ENCODE data around the gene TULP4. TPM values are rescaled to one million over a fixed set of nuclear protein-coding genes. Genes with fewer than 3 reads are reported as not detected.

The TULP4 gene
- total and polyA plus RNA-seq, 2 of the 8 experiments (the other 6 are each of a cell fraction or from before 2014, with no cell fraction given) = 7.7 to 51.6 TPM

DNA sequence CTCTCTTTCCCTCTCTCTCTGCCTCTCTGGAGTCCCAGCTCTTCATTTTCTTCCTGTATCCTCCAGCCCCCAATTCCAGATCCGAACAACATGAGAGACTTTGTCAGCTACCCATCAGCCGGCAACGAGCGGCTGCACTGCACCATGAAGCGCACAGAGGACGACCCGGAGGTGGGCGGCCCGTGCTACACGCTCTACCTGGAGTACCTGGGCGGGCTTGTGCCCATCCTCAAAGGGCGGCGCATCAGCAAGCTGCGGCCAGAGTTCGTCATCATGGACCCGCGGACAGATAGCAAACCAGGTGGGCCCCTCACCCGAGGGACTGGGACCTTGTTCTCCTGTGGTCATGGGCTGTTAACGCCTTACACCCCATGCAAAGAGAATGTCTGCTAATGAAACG, 168.7 kb downstream of the TULP4 start (continued):
- TF ChIP-seq, protein P1, sequence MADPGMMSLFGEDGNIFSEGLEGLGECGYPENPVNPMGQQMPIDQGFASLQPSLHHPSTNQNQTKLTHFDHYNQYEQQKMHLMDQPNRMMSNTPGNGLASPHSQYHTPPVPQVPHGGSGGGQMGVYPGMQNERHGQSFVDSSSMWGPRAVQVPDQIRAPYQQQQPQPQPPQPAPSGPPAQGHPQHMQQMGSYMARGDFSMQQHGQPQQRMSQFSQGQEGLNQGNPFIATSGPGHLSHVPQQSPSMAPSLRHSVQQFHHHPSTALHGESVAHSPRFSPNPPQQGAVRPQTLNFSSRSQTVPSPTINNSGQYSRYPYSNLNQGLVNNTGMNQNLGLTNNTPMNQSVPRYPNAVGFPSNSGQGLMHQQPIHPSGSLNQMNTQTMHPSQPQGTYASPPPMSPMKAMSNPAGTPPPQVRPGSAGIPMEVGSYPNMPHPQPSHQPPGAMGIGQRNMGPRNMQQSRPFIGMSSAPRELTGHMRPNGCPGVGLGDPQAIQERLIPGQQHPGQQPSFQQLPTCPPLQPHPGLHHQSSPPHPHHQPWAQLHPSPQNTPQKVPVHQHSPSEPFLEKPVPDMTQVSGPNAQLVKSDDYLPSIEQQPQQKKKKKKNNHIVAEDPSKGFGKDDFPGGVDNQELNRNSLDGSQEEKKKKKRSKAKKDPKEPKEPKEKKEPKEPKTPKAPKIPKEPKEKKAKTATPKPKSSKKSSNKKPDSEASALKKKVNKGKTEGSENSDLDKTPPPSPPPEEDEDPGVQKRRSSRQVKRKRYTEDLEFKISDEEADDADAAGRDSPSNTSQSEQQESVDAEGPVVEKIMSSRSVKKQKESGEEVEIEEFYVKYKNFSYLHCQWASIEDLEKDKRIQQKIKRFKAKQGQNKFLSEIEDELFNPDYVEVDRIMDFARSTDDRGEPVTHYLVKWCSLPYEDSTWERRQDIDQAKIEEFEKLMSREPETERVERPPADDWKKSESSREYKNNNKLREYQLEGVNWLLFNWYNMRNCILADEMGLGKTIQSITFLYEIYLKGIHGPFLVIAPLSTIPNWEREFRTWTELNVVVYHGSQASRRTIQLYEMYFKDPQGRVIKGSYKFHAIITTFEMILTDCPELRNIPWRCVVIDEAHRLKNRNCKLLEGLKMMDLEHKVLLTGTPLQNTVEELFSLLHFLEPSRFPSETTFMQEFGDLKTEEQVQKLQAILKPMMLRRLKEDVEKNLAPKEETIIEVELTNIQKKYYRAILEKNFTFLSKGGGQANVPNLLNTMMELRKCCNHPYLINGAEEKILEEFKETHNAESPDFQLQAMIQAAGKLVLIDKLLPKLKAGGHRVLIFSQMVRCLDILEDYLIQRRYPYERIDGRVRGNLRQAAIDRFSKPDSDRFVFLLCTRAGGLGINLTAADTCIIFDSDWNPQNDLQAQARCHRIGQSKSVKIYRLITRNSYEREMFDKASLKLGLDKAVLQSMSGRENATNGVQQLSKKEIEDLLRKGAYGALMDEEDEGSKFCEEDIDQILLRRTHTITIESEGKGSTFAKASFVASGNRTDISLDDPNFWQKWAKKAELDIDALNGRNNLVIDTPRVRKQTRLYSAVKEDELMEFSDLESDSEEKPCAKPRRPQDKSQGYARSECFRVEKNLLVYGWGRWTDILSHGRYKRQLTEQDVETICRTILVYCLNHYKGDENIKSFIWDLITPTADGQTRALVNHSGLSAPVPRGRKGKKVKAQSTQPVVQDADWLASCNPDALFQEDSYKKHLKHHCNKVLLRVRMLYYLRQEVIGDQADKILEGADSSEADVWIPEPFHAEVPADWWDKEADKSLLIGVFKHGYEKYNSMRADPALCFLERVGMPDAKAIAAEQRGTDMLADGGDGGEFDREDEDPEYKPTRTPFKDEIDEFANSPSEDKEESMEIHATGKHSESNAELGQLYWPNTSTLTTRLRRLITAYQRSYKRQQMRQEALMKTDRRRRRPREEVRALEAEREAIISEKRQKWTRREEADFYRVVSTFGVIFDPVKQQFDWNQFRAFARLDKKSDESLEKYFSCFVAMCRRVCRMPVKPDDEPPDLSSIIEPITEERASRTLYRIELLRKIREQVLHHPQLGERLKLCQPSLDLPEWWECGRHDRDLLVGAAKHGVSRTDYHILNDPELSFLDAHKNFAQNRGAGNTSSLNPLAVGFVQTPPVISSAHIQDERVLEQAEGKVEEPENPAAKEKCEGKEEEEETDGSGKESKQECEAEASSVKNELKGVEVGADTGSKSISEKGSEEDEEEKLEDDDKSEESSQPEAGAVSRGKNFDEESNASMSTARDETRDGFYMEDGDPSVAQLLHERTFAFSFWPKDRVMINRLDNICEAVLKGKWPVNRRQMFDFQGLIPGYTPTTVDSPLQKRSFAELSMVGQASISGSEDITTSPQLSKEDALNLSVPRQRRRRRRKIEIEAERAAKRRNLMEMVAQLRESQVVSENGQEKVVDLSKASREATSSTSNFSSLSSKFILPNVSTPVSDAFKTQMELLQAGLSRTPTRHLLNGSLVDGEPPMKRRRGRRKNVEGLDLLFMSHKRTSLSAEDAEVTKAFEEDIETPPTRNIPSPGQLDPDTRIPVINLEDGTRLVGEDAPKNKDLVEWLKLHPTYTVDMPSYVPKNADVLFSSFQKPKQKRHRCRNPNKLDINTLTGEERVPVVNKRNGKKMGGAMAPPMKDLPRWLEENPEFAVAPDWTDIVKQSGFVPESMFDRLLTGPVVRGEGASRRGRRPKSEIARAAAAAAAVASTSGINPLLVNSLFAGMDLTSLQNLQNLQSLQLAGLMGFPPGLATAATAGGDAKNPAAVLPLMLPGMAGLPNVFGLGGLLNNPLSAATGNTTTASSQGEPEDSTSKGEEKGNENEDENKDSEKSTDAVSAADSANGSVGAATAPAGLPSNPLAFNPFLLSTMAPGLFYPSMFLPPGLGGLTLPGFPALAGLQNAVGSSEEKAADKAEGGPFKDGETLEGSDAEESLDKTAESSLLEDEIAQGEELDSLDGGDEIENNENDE (IDR thresholded peaks at IDR 0.05; ENCODE audit: insufficient replicate concordance, low read length) = no peak
- TF ChIP-seq, protein P2, sequence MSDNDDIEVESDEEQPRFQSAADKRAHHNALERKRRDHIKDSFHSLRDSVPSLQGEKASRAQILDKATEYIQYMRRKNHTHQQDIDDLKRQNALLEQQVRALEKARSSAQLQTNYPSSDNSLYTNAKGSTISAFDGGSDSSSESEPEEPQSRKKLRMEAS (IDR thresholded peaks at IDR 0.05) = no peak
- TF ChIP-seq, protein P3, sequence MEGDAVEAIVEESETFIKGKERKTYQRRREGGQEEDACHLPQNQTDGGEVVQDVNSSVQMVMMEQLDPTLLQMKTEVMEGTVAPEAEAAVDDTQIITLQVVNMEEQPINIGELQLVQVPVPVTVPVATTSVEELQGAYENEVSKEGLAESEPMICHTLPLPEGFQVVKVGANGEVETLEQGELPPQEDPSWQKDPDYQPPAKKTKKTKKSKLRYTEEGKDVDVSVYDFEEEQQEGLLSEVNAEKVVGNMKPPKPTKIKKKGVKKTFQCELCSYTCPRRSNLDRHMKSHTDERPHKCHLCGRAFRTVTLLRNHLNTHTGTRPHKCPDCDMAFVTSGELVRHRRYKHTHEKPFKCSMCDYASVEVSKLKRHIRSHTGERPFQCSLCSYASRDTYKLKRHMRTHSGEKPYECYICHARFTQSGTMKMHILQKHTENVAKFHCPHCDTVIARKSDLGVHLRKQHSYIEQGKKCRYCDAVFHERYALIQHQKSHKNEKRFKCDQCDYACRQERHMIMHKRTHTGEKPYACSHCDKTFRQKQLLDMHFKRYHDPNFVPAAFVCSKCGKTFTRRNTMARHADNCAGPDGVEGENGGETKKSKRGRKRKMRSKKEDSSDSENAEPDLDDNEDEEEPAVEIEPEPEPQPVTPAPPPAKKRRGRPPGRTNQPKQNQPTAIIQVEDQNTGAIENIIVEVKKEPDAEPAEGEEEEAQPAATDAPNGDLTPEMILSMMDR (IDR thresholded peaks at IDR 0.05; ENCODE audit: control extremely low read depth in 1 of 3, insufficient read depth in 1 of 3, low read depth in 1 of 3, low read length in 3 of 3) = no peak
- no peak for TF ChIP-seq TEAD4 (IDR thresholded peaks at IDR 0.05; ENCODE audit: low read depth, low read length)
- TF ChIP-seq SP1 (IDR thresholded peaks at IDR 0.05; ENCODE audit: low read depth, low read length) = no peak
